ENCODE measurements around the gene IQGAP2. TPM values are rescaled to one million over a fixed set of nuclear protein-coding genes. Genes with fewer than 3 reads are reported as not detected.

The IQGAP2 gene
- 0.59 TPM for total RNA-seq (2021; ENCODE audit: unreplicated experiment)
- 0.28 TPM for polyA plus RNA-seq (2012; ENCODE audit: insufficient read length)
- percentile 15 among the genes with signal in this experiment for Bru-seq, nascent RNA
- BruChase-seq, experiment 1, labeled RNA remaining after a 2-hour chase, result percentile 11 among the genes with signal in this experiment
- BruChase-seq, experiment 2, labeled RNA remaining after a 6-hour chase, result percentile 16 among the genes with signal in this experiment
- long read RNA-seq, result 0 reads

- Histone ChIP-seq H3K9me3 (ENCODE audit: control insufficient read depth, insufficient read depth, low read depth, low read length) (no peaks in the 10 kb centered on the region), H3K4me3 (ENCODE audit: low read depth in 2 of 2, low read length in 2 of 2) (peak within 1 kb of the TSS; percentile 50 to 59), H3K4me1 (ENCODE audit: control insufficient read depth, insufficient read depth, low read length) (no peaks in the 10 kb centered on the region), H3K27me3 (ENCODE audit: control insufficient read depth, insufficient read depth, low read length) (peaks cover 57% of the 10 kb centered on the region), H3K27ac (ENCODE audit: low read length) (no peak within 1 kb of the TSS), H3K36me3 (ENCODE audit: control insufficient read depth, insufficient read depth, low read length) (peaks cover 2% of the 10 kb centered on the region; the same call in 1 of the 2 replicates)
- TF ChIP-seq SIN3A (IDR thresholded peaks at IDR 0.05; ENCODE audit: borderline replicate concordance, insufficient read depth, low read depth, low read length) (no peak), CTCF (IDR thresholded peaks at IDR 0.05) (peak; percentile 84)
- ChIA-PET POLR2A (interaction anchor here (0.6 kb wide), 1 partner anchor 13 kb away, joined by 3 read pairs; no protein-coding TSS in a partner anchor), CTCF (interaction anchor here (0.6 to 0.7 kb wide), 4 partner anchors 177 to 613 kb away, joined by 3 read pairs; no protein-coding TSS in a partner anchor)
- DNase-seq (ENCODE audit: low read depth, low spot score) (no peak), ATAC-seq (peak; percentile 88)
- in situ Hi-C loops (cut with HindIII; ENCODE audit: low pct_unique_long_range_greater_than_20kb, low sequenced_read_pairs) (no loop called here), intact Hi-C loops (cut with micrococcal nuclease; ENCODE audit: unreplicated experiment) (loop anchor here (10.0 kb wide), 1 partner anchor 182 kb away; no protein-coding TSS in a partner anchor)
- BruUV-seq (replicated peaks), result no TSS peak
Measured at GRCh38 chr5:76402886-76403765, at the start of gene IQGAP2. TSS of gene IQGAP2 (plus strand) at chr5:76403285. CDS start at chr5:76403546, 261 bp downstream.

- Histone ChIP-seq H3K4me3 (ENCODE audit: low read depth in 2 of 2, low read length in 2 of 2) (no peak overlapping the region), H3K27ac (ENCODE audit: low read length) (no peak overlapping the region), H3K9me3 (ENCODE audit: control insufficient read depth, insufficient read depth, low read depth, low read length) (no peaks in the 10 kb centered on the region), H3K36me3 (ENCODE audit: control insufficient read depth, insufficient read depth, low read length) (no peaks in the 10 kb centered on the region), H3K4me1 (ENCODE audit: control insufficient read depth, insufficient read depth, low read length) (no peaks in the 10 kb centered on the region), H3K27me3 (ENCODE audit: control insufficient read depth, insufficient read depth, low read length) (0 out of 2 replicates have a peak, but pooled peaks cover 4% of the 10 kb centered on the region)
- no peak for DNase-seq (ENCODE audit: low read depth, low spot score)
- CTCF ChIA-PET, result interaction anchor here (0.7 kb wide), 1 partner anchor 48 kb away, joined by 7 read pairs; no protein-coding TSS in a partner anchor
- ATAC-seq, result no peak
- BruUV-seq (replicated peaks), result no TSS peak
- intact Hi-C loops (cut with micrococcal nuclease; ENCODE audit: unreplicated experiment), result no loop called here
- TF ChIP-seq POLR2AphosphoS5 (IDR thresholded peaks at IDR 0.05; ENCODE audit: low read depth, low read length), result no peak
- no peak for TF ChIP-seq CTCF (IDR thresholded peaks at IDR 0.05)
- TF ChIP-seq REST (IDR thresholded peaks at IDR 0.05; ENCODE audit: insufficient read depth in 1 of 2, low read depth in 2 of 2, low read length in 1 of 2), result no peak
- TF ChIP-seq SIN3A (IDR thresholded peaks at IDR 0.05; ENCODE audit: borderline replicate concordance, insufficient read depth, low read depth, low read length), result no peak
- TF ChIP-seq TCF7L2 (IDR thresholded peaks at IDR 0.05; ENCODE audit: low read depth, low read length), result no peak
- POLR2A ChIA-PET, result no interaction called here
- in situ Hi-C loops (cut with HindIII; ENCODE audit: low pct_unique_long_range_greater_than_20kb, low sequenced_read_pairs), result no loop called here
Measured at GRCh38 chr5:76356887-76357286, 46.2 kb upstream of the IQGAP2 start.
